HG03280 (cell line): ENCODE data around the gene GRK6.
A peak's percentile ranks its signal among the peaks of the same experiment; 100 is the strongest.

Experiments
- ATAC-seq: cut with Tn5 transposase; IDR thresholded peaks from one replicate; pipeline ENCODE4 v1.9.1; 2021; ENCODE audit warnings: mild to moderate bottlenecking, moderate library complexity; ENCODE audit not compliant: unreplicated experiment

Gene GRK6

DNA sequence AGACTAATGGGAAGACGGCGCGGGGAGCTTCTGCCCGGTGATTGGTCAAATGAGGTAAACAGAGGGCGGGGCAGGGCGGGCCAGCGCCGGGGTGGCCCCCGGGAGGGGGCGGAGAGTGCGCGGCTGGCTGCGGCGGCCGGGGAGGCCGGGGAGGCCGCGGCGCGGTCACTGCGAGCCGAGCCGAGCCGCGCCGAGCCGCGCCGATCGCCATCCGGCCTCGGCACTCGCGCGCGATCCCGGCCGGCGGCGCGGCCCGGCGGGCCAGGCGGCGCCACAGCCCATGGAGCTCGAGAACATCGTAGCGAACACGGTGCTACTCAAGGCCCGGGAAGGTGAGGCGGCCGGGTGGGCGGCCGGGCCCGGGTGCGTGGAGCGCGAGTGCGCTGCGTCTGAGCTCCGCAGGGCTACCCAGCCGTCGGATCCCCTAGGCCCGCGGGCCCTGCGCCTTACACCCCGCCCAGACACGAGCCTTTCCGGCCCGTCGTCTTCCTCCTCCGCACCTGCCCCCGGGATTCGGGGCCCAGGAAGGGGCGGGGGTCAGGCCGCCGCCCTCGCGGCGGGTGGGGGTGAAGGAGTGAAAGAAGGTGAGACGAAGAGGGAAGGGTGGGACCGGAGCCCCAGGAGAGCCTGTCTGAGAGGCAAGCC is at the start of gene GRK6:
Gene GRK6 (plus strand): TSS at position 111 of the 645 bp plus-strand sequence. CDS start 170 bp downstream, at position 281.
- peak; percentile 13 for ATAC-seq

DNA sequence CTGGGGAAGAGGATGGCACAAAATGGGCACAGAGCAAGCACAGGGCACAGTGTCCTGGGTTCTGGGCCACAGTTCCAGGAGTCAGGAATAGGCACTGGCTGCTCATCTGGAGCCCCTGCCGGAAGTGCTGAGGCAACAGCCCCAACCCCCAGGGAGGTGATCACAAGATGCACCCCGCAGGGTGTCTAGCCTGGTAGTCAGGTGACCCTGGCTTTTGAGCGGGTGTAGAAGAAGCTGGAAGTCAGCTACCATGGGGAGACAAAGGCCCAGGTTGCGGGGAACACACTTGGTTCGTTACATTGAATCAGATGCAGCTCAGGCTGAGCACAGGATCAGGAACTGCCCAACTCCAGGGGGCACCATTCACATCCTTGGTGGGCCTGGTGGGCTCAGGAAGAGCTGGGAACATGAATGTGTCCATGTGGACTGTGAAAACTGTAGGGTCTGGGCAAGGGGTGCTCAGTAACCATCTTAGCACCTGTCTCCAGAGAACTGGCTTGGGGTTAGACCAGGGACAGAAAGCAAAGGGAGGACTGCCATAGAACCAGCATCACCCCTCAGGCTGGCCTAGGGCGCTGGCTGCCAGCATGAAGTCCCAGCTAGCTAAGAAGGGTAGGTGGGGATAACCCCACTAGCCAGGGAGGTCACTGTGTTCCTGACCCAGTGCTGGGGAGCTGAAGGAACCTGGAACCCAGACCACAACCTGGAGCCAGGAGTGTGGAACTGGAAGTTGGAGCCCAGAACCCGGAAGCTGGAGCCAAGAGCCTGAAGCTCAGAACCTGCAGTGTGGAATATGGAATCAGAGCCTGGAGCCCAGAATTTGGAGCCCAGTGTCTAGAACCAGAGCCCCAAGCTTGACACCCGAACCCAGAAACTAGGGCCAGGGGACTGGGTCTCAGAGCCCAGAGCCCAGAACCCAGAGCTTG is 48.4 kb upstream of the GRK6 start:
- no peak for ATAC-seq

GRCh38 chr5:177378884-177379883 is 47.3 kb upstream of the GRK6 start:
- peak; percentile 62 for ATAC-seq

DNA sequence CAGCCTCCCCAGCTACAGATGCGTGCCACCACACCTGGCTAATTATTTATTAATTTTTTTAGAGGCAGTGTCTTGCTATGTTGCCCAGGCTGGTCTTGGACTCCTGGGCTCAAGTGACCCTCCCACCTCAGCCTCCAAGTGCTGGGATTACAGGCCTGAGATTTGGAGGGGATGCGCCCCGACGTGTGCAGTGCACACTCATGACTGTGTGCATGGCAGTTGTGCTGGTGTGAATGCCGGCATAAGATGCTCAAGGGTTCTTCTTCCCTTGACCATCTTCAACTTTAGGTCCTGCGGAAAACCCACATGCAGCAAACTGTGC is 45.7 kb upstream of the GRK6 start:
- no peak for ATAC-seq

GRCh38 chr5:177382423-177383029 is 44.0 kb upstream of the GRK6 start:
- no peak for ATAC-seq

DNA sequence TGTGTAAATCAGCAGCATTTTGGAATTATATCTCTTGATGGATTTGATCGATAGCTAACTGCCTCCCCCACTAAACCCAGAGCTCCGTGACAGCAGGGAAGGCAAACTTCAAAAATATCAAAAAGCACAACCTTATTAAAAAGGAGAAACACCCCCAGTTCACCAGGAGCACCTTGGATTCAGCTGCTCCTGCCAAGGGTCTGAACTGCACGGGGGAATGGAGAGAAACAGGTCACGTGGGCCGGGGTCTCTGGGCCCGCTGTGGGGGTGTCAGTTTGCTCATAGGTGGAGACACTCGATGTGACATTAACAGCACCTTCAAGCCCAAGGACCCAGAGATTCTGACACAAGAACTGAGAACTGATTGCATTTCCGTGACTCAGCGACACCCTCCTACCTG is 43.3 kb upstream of the GRK6 start:
- ATAC-seq, result no peak

GRCh38 chr5:177384134-177384533 is 42.3 kb upstream of the GRK6 start, which contains the start of gene SLC34A1:
TSS of gene SLC34A1 (plus strand) at chr5:177384434. CDS start at chr5:177385742, 1,308 bp downstream.
- no peak for ATAC-seq

GRCh38 chr5:177385720-177386119 is 40.8 kb upstream of the GRK6 start:
- ATAC-seq, result no peak

DNA sequence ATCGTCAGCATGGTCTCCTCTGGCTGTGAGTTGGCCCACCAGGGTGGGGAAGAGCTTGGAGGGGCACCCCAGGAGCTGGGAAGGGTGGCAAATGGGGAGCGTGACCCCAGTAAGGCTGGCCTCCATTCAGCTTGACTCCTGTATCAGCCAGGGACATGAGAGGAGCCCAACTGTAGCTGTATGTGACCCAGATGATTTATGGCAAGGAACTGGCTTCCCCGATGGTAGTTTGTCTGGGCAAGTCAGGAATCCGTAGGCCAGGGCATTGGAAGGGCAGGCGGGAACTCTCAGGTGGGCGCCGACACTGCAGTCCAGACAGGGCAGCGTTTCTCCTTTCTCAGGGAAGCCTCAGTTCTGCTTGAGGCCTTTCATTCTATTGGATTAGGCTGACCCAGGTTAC is 39.9 kb upstream of the GRK6 start:
- ATAC-seq, result no peak

- no peak for ATAC-seq
Observed at GRCh38 chr5:177387405-177387804, 39.1 kb upstream of the GRK6 start.

- no peak for ATAC-seq
Observed at GRCh38 chr5:177388521-177389052, 37.9 kb upstream of the GRK6 start.

GRCh38 chr5:177389241-177390169 is 37.0 kb upstream of the GRK6 start:
- ATAC-seq, result peak; percentile 57

DNA sequence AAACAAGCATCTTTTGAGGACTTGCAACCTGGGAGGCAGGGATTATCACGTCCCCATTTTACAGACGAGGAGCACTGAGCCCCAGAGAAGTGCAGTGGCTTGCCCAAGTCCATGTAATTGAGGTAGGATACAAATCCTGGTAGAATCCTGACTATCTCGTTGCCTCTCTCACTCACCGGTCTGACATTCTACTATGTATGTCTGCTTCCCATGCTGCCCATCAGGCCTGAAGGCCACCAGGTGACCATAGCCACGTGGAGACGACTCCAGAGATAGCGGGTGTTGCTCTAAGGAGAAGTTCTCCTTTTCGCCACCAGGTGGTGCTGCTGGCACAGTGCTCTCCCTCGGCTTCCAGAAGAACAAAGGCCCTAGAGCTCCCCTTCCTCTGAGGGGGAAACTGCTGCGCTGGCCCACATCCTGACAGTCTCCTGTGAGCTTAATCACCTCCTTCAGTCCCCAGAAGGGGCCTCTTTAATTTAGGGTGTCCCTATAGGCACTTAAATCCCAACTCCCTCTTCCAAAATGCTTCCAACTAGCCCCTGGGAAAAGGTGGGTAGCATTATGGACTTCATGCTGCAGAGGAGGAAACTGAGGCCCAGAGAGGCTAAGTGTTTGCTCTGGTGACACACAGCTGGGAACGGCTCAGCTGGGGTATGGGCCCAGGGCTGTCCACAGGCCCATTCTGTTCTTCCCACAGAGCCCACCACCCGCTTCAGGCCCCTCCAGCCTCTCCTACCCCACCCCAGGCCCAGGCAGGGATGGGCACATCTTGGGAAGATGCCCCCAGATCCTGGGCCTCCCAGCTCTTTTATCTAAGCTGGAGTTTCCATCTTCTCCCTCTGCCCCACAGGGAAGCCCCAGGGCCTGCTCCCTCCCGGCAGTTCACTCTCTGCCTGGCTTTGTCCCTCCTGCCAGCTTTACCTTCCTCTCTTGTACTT is 35.8 kb upstream of the GRK6 start:
- ATAC-seq, result peak; percentile 59

GRCh38 chr5:177392765-177393164 is 33.7 kb upstream of the GRK6 start:
- ATAC-seq, result no peak

GRCh38 chr5:177393206-177393765 is 33.2 kb upstream of the GRK6 start:
- no peak for ATAC-seq

GRCh38 chr5:177393990-177394389 is 32.5 kb upstream of the GRK6 start:
- no peak for ATAC-seq

GRCh38 chr5:177396078-177396477 is 30.4 kb upstream of the GRK6 start:
- ATAC-seq, result no peak

GRCh38 chr5:177396807-177397206 is 29.7 kb upstream of the GRK6 start:
- no peak for ATAC-seq
